SU-DHL-6 (cell line): ENCODE measurements around the gene CRYBG2.

Experiments
- CTCF ChIP-seq: fragments of 200-600 bp; sonication (generic); IDR thresholded peaks from one replicate; pipeline ENCODE4 v1.5.1; 2017; ENCODE audit warnings: antibody characterized with exemption, mild to moderate bottlenecking, low read length, moderate library complexity; ENCODE audit not compliant: insufficient read depth, poor library complexity, severe bottlenecking
- EZH2phosphoT487 ChIP-seq: fragments of 200-600 bp; sonication (generic), shearing (Covaris generic); conservative IDR thresholded peaks from 2 replicates; pipeline ENCODE4 v1.6.1; 2018; ENCODE audit warnings: mild to moderate bottlenecking, antibody characterized with exemption, low read length, moderate library complexity, mixed read lengths

GRCh38 chr1:26328597-26328996, 25.3 kb downstream of the CRYBG2 start:
- TF ChIP-seq CTCF: no peak
- no peak for TF ChIP-seq EZH2phosphoT487
